Measurements from ENCODE around the gene SERPINA6.
"Not testable (repeated sequence)": the region's sequence is repeated elsewhere in the genome, so short reads cannot be mapped to it uniquely, and the experiment has no call there.

The SERPINA6 gene

GRCh38 chr14:94354638-94355185 lies 31.6 kb upstream of the SERPINA6 start:
- DNase-seq = no peak

DNA sequence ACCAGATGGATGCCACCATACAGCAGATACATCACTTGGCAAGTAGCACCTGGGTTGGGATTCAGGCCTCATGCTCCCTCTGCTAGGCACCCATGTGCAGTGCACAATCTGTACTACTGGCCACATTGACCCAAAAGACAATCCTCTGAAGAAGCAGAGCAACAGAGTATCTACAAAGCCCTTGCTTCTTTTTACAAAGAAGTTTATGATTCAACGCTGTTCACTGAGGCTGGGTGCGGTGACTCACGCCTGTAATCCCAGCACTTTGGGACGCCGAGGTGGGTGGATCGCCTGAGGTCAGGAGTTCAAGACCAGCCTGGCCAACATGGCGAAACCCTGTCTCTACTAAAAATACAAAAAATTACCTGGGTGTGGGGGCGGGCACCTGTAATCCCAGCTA lies 31.1 kb upstream of the SERPINA6 start:
- not testable (repeated sequence) for DNase-seq

GRCh38 chr14:94349276-94349675 lies 26.1 kb upstream of the SERPINA6 start:
- no peak for DNase-seq

DNA sequence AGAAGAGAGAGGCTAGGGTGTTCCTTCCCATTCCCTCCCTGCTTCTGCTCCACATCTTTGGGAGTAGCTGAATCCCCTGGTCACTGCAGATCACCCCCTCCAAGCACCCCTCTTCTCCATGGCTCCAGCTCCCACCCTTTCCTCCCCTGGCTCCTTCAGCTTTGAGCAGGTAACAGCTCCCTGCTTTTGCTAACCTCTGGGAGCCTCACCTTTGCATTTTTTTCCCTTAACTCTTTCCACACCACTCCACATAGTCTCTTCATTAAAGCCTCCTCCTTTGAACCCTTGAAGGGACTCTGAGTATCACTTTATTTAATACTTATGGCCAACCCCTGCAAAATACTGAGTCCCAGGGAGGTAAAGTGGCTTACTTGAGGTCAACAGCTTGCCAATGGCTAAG lies 25.7 kb upstream of the SERPINA6 start:
- DNase-seq = no peak

- DNase-seq = no peak
Observed at GRCh38 chr14:94346841-94347240, 23.7 kb upstream of the SERPINA6 start.

- not testable (repeated sequence) for DNase-seq
Observed at GRCh38 chr14:94346065-94346786, 23.1 kb upstream of the SERPINA6 start.

DNA sequence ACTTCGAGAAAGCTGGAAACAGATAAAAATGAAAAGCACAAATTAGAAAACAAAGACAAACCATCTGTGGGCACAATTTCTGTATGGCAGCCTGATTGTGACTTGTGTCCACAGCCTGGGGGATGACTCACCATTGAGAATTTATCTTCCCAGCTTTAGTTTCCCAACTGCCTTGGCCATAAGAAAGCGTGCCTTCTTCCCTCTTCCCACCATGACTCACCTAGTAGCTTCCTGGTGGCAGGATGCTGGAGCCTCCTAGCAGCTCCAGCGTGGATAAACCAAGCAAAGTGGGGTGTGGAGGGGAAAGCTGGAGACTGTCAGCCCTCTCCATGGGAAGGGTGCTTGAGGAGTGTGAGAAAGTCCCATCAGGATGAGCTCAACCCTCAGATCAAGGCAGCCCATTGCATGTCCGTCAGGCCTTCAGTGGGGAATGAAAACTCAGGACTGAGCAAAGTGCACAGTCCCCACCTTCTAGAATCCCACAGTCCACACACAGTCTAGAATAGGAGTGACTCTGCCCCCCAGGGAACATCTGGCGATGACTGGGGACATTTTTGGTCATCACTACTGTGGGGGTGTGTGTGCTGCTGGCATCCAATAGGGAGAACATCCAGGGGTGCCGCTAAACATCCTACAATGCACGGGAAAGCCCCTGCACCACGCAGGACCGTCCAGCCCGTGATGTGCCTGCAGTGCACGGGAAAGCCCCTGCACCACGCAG lies 22.4 kb upstream of the SERPINA6 start:
- DNase-seq = peak in 1 of 58 donors; percentile 6

DNA sequence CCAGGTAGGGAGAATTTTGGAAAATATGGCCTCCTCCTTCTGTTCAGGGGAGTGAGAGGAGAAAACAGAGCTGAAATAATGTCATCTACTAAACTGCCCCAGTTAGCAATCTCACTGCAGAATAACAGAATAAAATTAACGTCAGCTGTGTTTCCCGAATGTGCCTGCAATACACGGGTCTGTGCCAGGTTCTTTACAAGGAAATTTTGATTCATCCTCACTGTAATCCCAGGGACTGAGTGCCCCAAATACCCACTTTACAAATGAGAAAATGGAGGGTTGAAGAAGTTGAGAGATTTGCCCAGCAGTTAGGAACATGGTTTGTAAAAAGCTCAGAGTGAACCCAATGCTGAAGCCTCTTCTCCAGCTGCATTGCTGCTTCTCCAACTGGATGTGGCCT lies 21.3 kb upstream of the SERPINA6 start:
- no peak for DNase-seq

DNA sequence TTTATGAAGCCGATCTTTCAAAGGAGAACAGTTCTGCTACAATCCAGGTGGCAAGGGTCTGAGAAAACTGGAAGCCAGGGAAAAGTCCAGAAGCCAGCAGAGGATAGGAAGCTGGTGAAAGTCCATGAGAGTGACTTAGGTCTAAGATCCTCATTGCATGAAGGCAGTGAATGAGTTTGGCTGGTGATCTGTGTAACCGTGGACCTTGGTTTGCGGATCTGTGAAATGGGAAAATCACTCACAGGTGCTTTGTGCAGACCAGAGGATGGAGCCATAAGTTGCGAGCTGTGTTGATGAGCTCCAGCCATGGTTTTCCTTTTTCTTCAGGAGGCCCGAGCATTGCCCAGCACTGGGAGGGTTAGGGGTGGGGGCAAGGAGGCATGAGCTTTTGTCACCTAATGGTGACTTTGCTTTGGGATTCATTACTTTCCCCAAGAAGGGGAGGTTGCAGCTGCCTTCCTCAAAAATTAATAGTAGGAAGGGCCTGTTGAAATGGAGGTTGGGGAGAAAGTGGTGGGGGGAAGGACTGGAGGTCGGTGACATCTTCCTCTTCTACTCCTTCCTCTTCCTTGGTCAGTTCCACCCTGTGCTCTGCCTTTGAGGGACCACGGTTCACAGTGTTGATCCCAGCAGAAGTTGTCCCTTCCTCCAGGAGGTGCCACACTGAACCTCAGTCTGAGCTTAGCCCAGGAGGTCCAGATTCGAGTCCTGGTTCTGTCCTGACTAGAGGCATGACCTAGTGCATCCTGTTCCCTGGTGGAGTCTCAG lies 20.3 kb upstream of the SERPINA6 start:
- no peak for DNase-seq

DNA sequence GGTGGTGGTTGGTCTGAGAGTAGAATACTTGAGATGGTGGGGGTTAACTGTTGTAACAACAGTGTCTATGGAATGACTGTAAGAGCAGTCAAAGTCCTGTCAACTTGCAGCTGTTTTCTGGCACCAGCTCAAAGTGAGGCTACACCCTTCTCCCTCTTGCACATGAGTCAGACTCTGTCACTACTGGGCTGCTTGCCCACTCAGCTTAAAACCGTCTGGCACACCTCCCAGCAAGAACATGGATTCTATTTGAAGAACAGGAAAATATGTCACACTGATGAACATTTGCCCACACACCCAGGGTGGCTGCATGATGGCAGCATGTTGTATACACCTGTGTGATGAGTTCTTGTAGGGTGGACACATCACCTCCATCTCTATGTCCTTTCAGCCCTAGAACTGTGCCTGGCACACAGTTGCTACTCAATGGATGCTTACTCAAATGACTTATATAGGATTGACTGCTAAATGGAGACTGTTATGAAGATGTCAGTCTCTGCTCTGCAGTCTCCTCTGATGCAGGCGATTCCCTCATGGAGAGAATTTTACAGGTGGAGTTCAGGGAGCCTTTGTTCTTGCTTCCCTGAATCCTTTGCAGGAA lies 19.3 kb upstream of the SERPINA6 start:
- peak in 42 of 58 donors; percentile 4 to 79 (median 46) for DNase-seq

DNA sequence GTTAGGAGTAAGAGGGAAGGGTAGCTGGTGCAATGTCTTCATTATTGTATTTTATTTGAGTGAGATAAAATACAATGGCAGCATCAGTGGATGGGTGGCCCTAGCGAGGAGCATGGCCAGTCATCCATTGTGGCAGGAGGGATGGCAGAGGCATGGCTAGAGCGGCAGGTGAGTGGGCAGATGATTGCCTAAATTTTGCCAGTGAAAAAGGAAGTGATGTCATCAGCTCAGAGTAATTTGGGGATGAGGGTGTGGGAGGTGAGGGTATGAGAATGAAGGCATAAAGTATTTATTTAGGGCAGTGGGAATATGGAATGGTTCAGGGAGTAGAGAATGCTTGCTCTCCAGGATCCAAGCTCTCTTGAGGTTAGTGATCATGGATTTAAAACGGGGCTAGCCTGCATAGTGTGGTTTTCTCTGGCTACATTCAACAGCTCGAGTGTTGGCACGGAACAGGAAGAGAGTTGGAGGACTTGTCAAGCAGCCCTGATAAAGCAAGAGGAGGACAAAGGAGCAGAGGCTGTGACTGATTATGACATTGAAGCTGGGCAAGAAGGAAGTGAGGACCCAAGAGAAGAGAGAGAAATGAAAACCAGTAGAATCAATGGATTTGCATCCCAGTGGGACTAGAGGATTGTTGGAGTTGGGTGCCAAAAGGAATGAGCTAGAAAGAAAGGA lies 18.7 kb upstream of the SERPINA6 start:
- no peak for DNase-seq

DNA sequence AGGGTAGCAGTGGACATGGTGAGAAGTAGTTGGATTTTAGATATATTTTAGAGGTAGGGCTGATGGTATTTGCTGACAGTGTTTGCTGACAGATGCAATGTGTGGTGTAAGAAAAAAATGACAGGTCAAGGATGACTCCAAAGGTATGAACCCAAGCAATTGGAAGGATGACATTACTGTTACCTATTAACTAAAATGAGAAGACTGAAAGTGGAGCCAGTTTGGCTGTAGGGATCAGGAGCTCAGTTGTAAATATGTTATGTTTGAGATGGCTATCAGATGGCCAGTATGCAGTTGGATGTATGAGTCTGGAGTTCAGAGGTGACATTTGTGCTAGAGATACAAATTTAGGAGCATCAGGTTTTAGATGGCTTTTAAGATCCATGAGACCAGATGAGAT lies 17.4 kb upstream of the SERPINA6 start:
- DNase-seq = no peak

GRCh38 chr14:94338023-94338422 lies 14.9 kb upstream of the SERPINA6 start:
- DNase-seq = no peak

DNA sequence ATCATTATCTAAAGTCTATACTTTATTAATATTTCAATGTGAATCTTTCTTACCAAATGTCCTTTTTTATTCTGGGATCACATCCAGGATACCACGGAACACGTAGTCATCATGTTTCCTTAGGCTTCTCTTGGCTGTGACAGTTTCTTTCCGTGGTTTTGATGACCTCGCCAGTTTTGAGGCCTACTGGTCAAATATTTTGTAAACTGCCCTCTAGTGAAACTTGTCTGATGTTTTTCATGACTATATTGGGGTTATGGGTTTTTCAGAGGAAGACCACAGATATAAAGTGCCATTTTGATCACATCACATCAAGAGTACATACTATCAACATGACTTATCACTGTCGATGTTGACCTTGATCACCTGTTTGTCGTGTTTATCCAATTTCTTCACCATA lies 14.1 kb upstream of the SERPINA6 start:
- DNase-seq = no peak

DNA sequence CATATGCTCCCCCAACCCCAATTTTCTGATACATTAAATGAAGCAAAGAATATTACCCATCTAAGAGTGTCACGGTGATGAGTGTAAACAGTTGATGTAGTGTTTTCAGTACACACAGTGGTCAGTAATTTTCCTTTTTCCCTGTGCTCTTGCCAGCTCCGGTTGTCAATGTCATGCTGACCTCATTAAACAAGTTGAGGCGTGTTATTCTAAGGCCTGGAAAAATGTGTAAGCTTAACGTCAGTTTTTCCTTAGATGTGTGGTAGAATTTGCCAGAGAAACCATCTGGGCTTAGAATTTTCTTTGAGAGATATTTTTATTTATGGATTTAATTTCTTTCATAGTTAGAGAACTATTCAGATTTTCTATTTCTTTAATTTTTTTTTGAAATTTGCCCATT lies 11.7 kb upstream of the SERPINA6 start:
- DNase-seq = no peak

DNA sequence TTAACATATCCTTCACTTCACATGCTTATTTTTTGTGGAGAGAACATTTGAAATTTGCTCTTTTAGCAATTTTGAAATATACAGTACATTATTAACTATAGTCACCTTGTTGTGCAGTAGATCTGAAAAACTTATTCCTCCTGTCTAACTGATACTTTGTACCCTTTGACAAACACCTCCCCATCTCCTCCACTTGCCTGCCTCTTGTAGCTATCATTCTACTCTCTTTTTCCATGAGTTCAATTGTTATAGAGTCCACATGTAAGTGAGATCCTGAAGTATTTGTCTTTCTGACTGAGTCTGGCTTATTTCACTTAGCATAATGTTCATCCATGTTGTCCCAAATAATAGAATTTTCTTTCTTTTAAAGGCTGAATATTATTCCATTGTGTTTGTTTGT lies 9.5 kb upstream of the SERPINA6 start:
- no peak for DNase-seq

DNA sequence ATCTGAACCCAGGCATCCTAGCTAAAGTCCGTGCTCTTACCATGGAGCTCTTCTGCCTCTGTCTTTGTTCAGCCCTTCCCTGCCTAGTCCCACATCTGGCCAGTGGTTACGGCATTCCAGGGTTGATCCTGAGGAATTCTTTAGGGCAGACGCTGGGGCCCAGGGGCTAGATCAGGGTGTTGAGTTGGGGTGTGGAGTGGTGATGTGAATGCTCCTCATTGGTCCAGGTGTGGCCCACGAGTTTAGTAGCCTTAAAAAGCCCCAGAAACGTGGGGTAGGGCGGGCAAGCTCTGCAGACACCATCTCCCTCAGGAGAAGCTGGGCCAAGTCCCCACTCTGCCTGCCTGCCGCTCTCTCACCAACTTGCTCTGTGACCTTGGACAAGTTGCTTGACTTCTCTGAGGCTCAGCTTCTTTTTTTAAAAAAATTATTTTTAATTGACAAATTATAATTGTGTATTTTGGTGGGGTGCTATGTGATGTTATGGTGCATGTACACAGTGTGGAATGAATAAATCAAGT lies 9.0 kb upstream of the SERPINA6 start:
- no peak for DNase-seq

- DNase-seq = no peak
Observed at GRCh38 chr14:94331462-94331861, 8.3 kb upstream of the SERPINA6 start.

DNA sequence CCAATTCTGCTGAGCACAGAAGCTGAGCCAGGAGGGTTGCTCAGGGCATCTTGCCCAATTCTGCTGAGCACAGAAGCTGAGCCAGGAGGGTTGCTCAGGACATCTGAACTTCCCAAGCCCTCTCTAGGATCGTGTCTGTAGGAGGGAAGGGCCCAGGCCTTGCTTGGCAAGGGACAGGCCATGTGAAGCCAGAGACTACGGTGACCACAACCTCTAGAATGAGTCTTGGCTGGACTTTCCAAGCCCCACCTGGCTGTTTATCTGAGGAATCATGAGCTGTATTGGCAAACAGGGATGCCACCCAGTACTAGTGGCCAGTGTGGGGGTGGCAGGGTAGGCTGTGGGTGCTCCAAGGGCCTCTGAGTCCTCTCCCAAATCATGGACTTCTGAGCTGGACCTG lies 7.7 kb upstream of the SERPINA6 start:
- DNase-seq = no peak

- no peak for DNase-seq
Observed at GRCh38 chr14:94330432-94330831, 7.3 kb upstream of the SERPINA6 start.

- no peak for DNase-seq
Observed at GRCh38 chr14:94329857-94330256, 6.7 kb upstream of the SERPINA6 start.

All from anterior cingulate cortex (tissue), 58 donors.